H4 (cell line): ENCODE results near the gene NPHS1. TPM values are rescaled to one million over a fixed set of nuclear protein-coding genes. Genes with fewer than 3 reads are reported as not detected.

ENCODE experiments used
- total RNA-seq: library from RNA; depleted of rRNA; stranded (reverse); fragments of >200 nt; shearing (Covaris generic); gene quantifications from 2 replicates; pipeline ENCODE4 v1.2.3, GENCODE V29; 2014; rRNA removed

The NPHS1 gene
- total RNA-seq, 1 experiment from 2014 or later, result not detected

Other genes with a start within 250 kb of the NPHS1 start
- 17.2 and 22.7 TPM in 2 replicates for gene HAUS5, start 239.8 kb downstream of the NPHS1 start, total RNA-seq
- gene RBM42, start 223.5 kb downstream of the NPHS1 start, total RNA-seq, result 135 and 156 TPM in 2 replicates
- gene ETV2, start 210.8 kb downstream of the NPHS1 start, total RNA-seq, result 2.8 and 4.9 TPM in 2 replicates
- gene COX6B1, start 204.2 kb downstream of the NPHS1 start, total RNA-seq, result 1,937 and 2,103 TPM in 2 replicates
- not detected in 2 replicates for gene UPK1A, start 186.0 kb downstream of the NPHS1 start, total RNA-seq
- not detected in 2 replicates for gene ZBTB32, start 147.9 kb downstream of the NPHS1 start, total RNA-seq
- 4.9 and 8.8 TPM in 2 replicates for gene KMT2B, start 134.5 kb downstream of the NPHS1 start, total RNA-seq
- gene IGFLR1, start 110.1 kb downstream of the NPHS1 start, total RNA-seq, result 6.2 and 31.2 TPM in 2 replicates
- 25.2 and 27.5 TPM in 2 replicates for gene U2AF1L4, start 107.1 kb downstream of the NPHS1 start, total RNA-seq
- gene PSENEN, start 106.9 kb downstream of the NPHS1 start, total RNA-seq, result 91.4 and 100 TPM in 2 replicates
- gene LIN37, start 103.9 kb downstream of the NPHS1 start, total RNA-seq, result 11.5 and 15.5 TPM in 2 replicates
- not detected in 2 replicates for gene HSPB6, start 95.5 kb downstream of the NPHS1 start, total RNA-seq
- gene PROSER3, start 94.3 kb downstream of the NPHS1 start, total RNA-seq, result 9.6 and 15.3 TPM in 2 replicates
- gene ARHGAP33, start 76.9 kb downstream of the NPHS1 start, total RNA-seq, result 1.5 and 2.2 TPM in 2 replicates
- gene PRODH2, start 39.7 kb downstream of the NPHS1 start, total RNA-seq, result not detected in 2 replicates
- gene KIRREL2, start 4.4 kb upstream of the NPHS1 start, total RNA-seq, result 0.08 and 0.19 TPM in 2 replicates
- gene APLP1, start 16.1 kb upstream of the NPHS1 start, total RNA-seq, result 28.7 and 45.8 TPM in 2 replicates
- 1.4 and 1.8 TPM in 2 replicates for gene NFKBID, start 48.0 kb upstream of the NPHS1 start, total RNA-seq
- gene HCST, start 50.0 kb upstream of the NPHS1 start, total RNA-seq, result not detected in 2 replicates
- not detected in 2 replicates for gene TYROBP, start 55.8 kb upstream of the NPHS1 start, total RNA-seq
- gene LRFN3, start 83.9 kb upstream of the NPHS1 start, total RNA-seq, result 4.6 and 5.6 TPM in 2 replicates
- gene SDHAF1, start 142.7 kb upstream of the NPHS1 start, total RNA-seq, result 40.4 and 61.9 TPM in 2 replicates
- gene SYNE4, start 156.3 kb upstream of the NPHS1 start, total RNA-seq, result 0.60 and 0.94 TPM in 2 replicates
- 47.7 and 63.7 TPM in 2 replicates for gene ALKBH6, start 161.7 kb upstream of the NPHS1 start, total RNA-seq
- gene CLIP3, start 180.4 kb upstream of the NPHS1 start, total RNA-seq, result 1.9 and 3.8 TPM in 2 replicates
- 1.9 and 6.3 TPM in 2 replicates for gene THAP8, start 201.8 kb upstream of the NPHS1 start, total RNA-seq
- 21.5 and 21.9 TPM in 2 replicates for gene WDR62, start 202.4 kb upstream of the NPHS1 start, total RNA-seq